PFSK-1 (cell line): ENCODE measurements around the gene METTL8.

ENCODE experiments used
- POLR2AphosphoS5 ChIP-seq: IDR thresholded peaks from 2 replicates; pipeline ENCODE4 v1.6.1; 2012; ENCODE audit warnings: low read depth, mild to moderate bottlenecking, control low read depth, low read length, moderate library complexity
- TAF1 ChIP-seq: IDR thresholded peaks from 2 replicates; pipeline ENCODE4 v1.6.1; 2012; ENCODE audit warnings: low read length, control low read depth, borderline replicate concordance; ENCODE audit not compliant: insufficient read depth

- no peak for TF ChIP-seq POLR2AphosphoS5
- TF ChIP-seq TAF1: no peak
Observed at GRCh38 chr2:171334171-171334570, 99.6 kb downstream of the METTL8 start.
